ENCODE results near the gene DPH6. TPM values are rescaled to one million over a fixed set of nuclear protein-coding genes. Genes with fewer than 3 reads are reported as not detected.
"Not testable (repeated sequence)": the region's sequence is repeated elsewhere in the genome, so short reads cannot be mapped to it uniquely, and the experiment has no call there.

The DPH6 gene
- total RNA-seq, 1 experiment from 2014 or later: 25.7 TPM

DNA sequence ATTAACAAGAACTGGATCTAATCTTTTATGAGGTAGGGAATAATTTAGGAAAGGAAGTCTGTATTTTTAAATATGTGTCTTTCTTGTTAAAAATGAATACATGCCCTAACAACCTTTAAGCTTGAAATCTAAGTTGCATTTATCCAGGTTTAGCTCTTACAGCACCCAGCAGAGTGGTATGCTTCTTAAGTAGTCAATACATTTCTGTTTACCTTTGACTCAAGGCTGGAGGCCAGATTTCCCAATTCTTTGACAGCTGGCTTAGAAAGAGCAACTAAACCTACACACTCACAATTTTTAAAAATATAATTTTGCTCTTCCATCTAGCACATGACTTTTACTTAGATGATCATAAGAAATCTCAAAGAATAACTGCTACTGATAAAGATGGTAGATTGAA, 148.9 kb downstream of the DPH6 start:
- ChIA-PET POLR2A (ENCODE audit: low non-redundant PET) (no interaction called here), CTCF (no interaction called here)
- intact Hi-C loops (cut with micrococcal nuclease; ENCODE audit: unreplicated experiment): no loop called here
- Histone ChIP-seq H3K9me3 (ENCODE audit: low read depth, low read length, poor library complexity, severe bottlenecking) (no peaks in the 10 kb centered on the region), H3K4me3 (ENCODE audit: low read depth, low read length, poor library complexity, severe bottlenecking) (no peak overlapping the region), H3K4me1 (ENCODE audit: insufficient read depth, low read length, poor library complexity, severe bottlenecking) (no peaks in the 10 kb centered on the region), H3K36me3 (ENCODE audit: insufficient read depth, low read length, poor library complexity, severe bottlenecking) (no peaks in the 10 kb centered on the region), H3K27me3 (replicated peaks; ENCODE audit: insufficient read depth, low read depth, low read length, poor library complexity) (no peaks in the 10 kb centered on the region), H3K27ac (ENCODE audit: low read depth, low read length, poor library complexity, severe bottlenecking) (no peak overlapping the region)
- DNase-seq (ENCODE audit: low spot score): no peak
- no TSS peak for BruUV-seq (replicated peaks)
- TF ChIP-seq EZH2 (IDR thresholded peaks at IDR 0.05; ENCODE audit: borderline replicate concordance, low read depth, low read length, poor library complexity, severe bottlenecking): no peak
- TF ChIP-seq, protein P1, sequence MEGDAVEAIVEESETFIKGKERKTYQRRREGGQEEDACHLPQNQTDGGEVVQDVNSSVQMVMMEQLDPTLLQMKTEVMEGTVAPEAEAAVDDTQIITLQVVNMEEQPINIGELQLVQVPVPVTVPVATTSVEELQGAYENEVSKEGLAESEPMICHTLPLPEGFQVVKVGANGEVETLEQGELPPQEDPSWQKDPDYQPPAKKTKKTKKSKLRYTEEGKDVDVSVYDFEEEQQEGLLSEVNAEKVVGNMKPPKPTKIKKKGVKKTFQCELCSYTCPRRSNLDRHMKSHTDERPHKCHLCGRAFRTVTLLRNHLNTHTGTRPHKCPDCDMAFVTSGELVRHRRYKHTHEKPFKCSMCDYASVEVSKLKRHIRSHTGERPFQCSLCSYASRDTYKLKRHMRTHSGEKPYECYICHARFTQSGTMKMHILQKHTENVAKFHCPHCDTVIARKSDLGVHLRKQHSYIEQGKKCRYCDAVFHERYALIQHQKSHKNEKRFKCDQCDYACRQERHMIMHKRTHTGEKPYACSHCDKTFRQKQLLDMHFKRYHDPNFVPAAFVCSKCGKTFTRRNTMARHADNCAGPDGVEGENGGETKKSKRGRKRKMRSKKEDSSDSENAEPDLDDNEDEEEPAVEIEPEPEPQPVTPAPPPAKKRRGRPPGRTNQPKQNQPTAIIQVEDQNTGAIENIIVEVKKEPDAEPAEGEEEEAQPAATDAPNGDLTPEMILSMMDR (conservative IDR thresholded peaks at IDR 0.05; ENCODE audit: low read depth, low read length): no peak

DNA sequence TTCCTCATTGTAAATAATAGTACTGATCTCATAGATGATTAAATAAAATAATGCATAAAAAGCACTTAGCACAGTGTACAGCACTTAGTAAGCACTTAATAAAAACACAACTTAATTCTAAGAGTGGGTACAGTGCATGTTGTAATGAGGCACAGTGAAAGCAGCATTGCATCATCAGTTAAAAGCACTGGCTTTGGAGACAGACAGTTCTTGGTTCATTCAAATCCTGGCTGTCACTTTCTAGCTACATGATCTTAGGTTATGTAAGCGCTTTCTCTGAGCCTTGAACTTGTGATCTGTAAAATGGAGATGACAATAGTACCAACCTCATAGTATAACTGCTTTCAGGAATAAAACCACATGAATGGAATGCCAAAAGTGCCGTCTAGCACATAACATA, 151.5 kb downstream of the DPH6 start:
- TF ChIP-seq, protein P1 (conservative IDR thresholded peaks at IDR 0.05; ENCODE audit: low read depth, low read length): no peak
- TF ChIP-seq EZH2 (IDR thresholded peaks at IDR 0.05; ENCODE audit: borderline replicate concordance, low read depth, low read length, poor library complexity, severe bottlenecking): no peak
- Histone ChIP-seq H3K36me3 (ENCODE audit: insufficient read depth, low read length, poor library complexity, severe bottlenecking) (no peaks in the 10 kb centered on the region), H3K9me3 (ENCODE audit: low read depth, low read length, poor library complexity, severe bottlenecking) (no peaks in the 10 kb centered on the region), H3K4me3 (ENCODE audit: low read depth, low read length, poor library complexity, severe bottlenecking) (no peak overlapping the region), H3K27ac (ENCODE audit: low read depth, low read length, poor library complexity, severe bottlenecking) (no peak overlapping the region), H3K4me1 (ENCODE audit: insufficient read depth, low read length, poor library complexity, severe bottlenecking) (no peaks in the 10 kb centered on the region), H3K27me3 (replicated peaks; ENCODE audit: insufficient read depth, low read depth, low read length, poor library complexity) (no peaks in the 10 kb centered on the region)
- no peak for DNase-seq (ENCODE audit: low spot score)
- intact Hi-C loops (cut with micrococcal nuclease; ENCODE audit: unreplicated experiment): no loop called here
- BruUV-seq (replicated peaks): no TSS peak
- ChIA-PET POLR2A (ENCODE audit: low non-redundant PET) (interaction anchor here (0.7 kb wide), 1 partner anchor 42 kb away, joined by 3 read pairs; no protein-coding TSS in a partner anchor), CTCF (no interaction called here)

DNA sequence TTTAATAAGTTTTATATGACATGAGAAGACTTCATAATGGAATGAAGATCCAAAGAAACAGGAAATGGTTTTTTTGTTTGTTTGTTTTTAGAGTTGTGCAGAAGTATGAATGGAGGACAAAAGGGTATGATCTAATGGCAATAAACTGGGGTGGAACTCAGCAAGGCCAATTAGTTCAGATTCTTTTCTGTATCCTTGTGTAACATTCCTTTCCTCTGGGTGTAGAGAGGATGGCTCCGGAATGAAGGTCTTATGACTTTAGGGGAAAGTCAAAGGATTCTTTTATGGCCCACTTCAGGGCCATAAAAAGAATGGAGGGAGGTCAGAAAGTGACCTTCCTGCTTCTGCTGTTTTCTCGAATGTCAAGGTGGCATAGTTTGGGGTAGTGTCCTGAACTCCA, 152.6 kb downstream of the DPH6 start:
- POLR2A ChIA-PET (ENCODE audit: low non-redundant PET): no interaction called here

DNA sequence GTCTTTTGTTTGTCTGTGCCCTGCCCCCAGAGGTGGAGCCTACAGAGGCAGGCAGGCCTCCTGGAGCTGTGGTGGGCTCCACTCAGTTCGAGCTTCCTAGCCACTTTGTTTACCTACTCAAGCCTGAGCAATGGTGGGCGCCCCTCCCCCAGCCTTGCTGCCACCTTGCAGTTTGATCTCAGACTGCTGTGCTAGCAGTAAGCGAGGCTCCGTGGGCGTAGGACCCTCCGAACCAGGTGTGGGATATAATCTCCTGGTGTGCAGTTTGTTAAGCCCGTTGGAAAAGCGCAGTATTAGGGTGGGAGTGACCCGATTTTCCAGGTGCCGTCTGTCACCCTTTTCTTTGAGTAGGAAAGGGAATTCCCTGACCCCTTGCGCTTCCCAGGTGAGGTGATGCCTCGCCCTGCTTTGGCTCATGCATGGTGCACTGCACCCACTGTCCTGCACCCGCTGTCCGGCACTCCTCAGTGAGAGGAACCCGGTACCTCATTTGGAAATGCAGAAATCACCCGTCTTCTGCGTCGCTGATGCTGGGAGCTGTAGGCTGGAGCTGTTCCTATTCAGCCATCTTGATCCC, 154.5 kb downstream of the DPH6 start:
- intact Hi-C loops (cut with micrococcal nuclease; ENCODE audit: unreplicated experiment); BruUV-seq (replicated peaks); DNase-seq (ENCODE audit: low spot score); H3K27ac ChIP-seq (ENCODE audit: low read depth, low read length, poor library complexity, severe bottlenecking); H3K27me3 ChIP-seq (replicated peaks; ENCODE audit: insufficient read depth, low read depth, low read length, poor library complexity); H3K9me3 ChIP-seq (ENCODE audit: low read depth, low read length, poor library complexity, severe bottlenecking); POLR2A ChIA-PET (ENCODE audit: low non-redundant PET); CTCF ChIA-PET; H3K4me1 ChIP-seq (ENCODE audit: insufficient read depth, low read length, poor library complexity, severe bottlenecking); H3K4me3 ChIP-seq (ENCODE audit: low read depth, low read length, poor library complexity, severe bottlenecking); H3K36me3 ChIP-seq (ENCODE audit: insufficient read depth, low read length, poor library complexity, severe bottlenecking): not testable (repeated sequence)

More for the DNA sequence above, 152.6 kb downstream of the DPH6 start:
- H3K27ac ChIP-seq (ENCODE audit: low read depth, low read length, poor library complexity, severe bottlenecking): no peak overlapping the region
- no peak for TF ChIP-seq EZH2 (IDR thresholded peaks at IDR 0.05; ENCODE audit: borderline replicate concordance, low read depth, low read length, poor library complexity, severe bottlenecking)
- TF ChIP-seq, protein P1 (conservative IDR thresholded peaks at IDR 0.05; ENCODE audit: low read depth, low read length): no peak
- CTCF ChIA-PET: no interaction called here
- BruUV-seq (replicated peaks): no TSS peak
- H3K4me1 ChIP-seq (ENCODE audit: insufficient read depth, low read length, poor library complexity, severe bottlenecking): no peaks in the 10 kb centered on the region
- no peaks in the 10 kb centered on the region for H3K36me3 ChIP-seq (ENCODE audit: insufficient read depth, low read length, poor library complexity, severe bottlenecking)
- H3K4me3 ChIP-seq (ENCODE audit: low read depth, low read length, poor library complexity, severe bottlenecking): no peak overlapping the region
- no peaks in the 10 kb centered on the region for H3K27me3 ChIP-seq (replicated peaks; ENCODE audit: insufficient read depth, low read depth, low read length, poor library complexity)
- intact Hi-C loops (cut with micrococcal nuclease; ENCODE audit: unreplicated experiment): no loop called here
- DNase-seq (ENCODE audit: low spot score): no peak
- H3K9me3 ChIP-seq (ENCODE audit: low read depth, low read length, poor library complexity, severe bottlenecking): no peaks in the 10 kb centered on the region

All from A673 (cell line).